A673 (cell line): ENCODE data around the gene UBE2J1. TPM values are rescaled to one million over a fixed set of nuclear protein-coding genes. Genes with fewer than 3 reads are reported as not detected.
"Not testable (repeated sequence)": the region's sequence is repeated elsewhere in the genome, so short reads cannot be mapped to it uniquely, and the experiment has no call there.

Experiments
- BruUV-seq: library from RNA; stranded (reverse); fragments of 400-500 nt; replicated peaks from 2 replicates; lab custom pipeline; 2021; lab: Mats Ljungman, UMichigan
- CTCF ChIA-PET: fragments of 300-600 bp; sonication (Branson Sonifier 250); formaldehyde crosslinking; loops from one replicate; lab custom pipeline; 2022; ENCODE audit warnings: antibody characterized with exemption; lab: Charles Lee
- POLR2A ChIA-PET: fragments of 300-600 bp; sonication (Branson Sonifier 250); formaldehyde crosslinking; loops from one replicate; lab custom pipeline; 2022; ENCODE audit warnings: antibody characterized with exemption; ENCODE audit not compliant: low non-redundant PET; lab: Charles Lee
- DNase-seq: peaks from one replicate; pipeline ENCODE4 v3.0.0-alpha.2; 2015; ENCODE audit warnings: low spot score
- H3K27ac ChIP-seq: fragments of 200-600 bp; sonication (generic); 2 replicates; pipeline ENCODE4 v1.5.1; 2016; ENCODE audit warnings: mixed run types, low read depth, mild to moderate bottlenecking, mixed read lengths, antibody characterized with exemption, low read length; ENCODE audit not compliant: poor library complexity, severe bottlenecking
- H3K27me3 ChIP-seq: fragments of 200-600 bp; sonication (generic); replicated peaks from 2 replicates; pipeline ENCODE4 v1.6.1; 2017; ENCODE audit warnings: mixed run types, low read depth, mild to moderate bottlenecking, mixed read lengths, antibody characterized with exemption, low read length; ENCODE audit not compliant: insufficient read depth, poor library complexity
- H3K36me3 ChIP-seq: fragments of 200-600 bp; sonication (generic); 2 replicates; pipeline ENCODE4 v1.6.1; 2016; ENCODE audit warnings: mixed run types, mild to moderate bottlenecking, mixed read lengths, antibody characterized with exemption, low read length; ENCODE audit not compliant: insufficient read depth, poor library complexity, severe bottlenecking
- H3K4me1 ChIP-seq: fragments of 200-600 bp; sonication (generic); 2 replicates; pipeline ENCODE4 v1.6.1; 2017; ENCODE audit warnings: mixed run types, mild to moderate bottlenecking, mixed read lengths, antibody characterized with exemption, low read length; ENCODE audit not compliant: insufficient read depth, poor library complexity, severe bottlenecking
- H3K4me3 ChIP-seq: fragments of 200-600 bp; sonication (generic); 2 replicates; pipeline ENCODE4 v1.5.1; 2016; ENCODE audit warnings: low read depth, mixed run types, mild to moderate bottlenecking, mixed read lengths, low read length; ENCODE audit not compliant: poor library complexity, severe bottlenecking
- H3K9me3 ChIP-seq: fragments of 200-600 bp; sonication (generic); 2 replicates; pipeline ENCODE4 v1.6.1; 2016; ENCODE audit warnings: mixed run types, low read depth, mild to moderate bottlenecking, mixed read lengths, antibody characterized with exemption, low read length; ENCODE audit not compliant: poor library complexity, severe bottlenecking
- EZH2 ChIP-seq: fragments of 200-600 bp; sonication (generic); IDR thresholded peaks from 2 replicates; pipeline ENCODE4 v1.6.1; 2017; ENCODE audit warnings: borderline replicate concordance, low read depth, mild to moderate bottlenecking, mixed read lengths, antibody characterized with exemption, low read length; ENCODE audit not compliant: poor library complexity, severe bottlenecking
- intact Hi-C: fragments of 100-400 bp; cut with micrococcal nuclease; formaldehyde crosslinking; loops from one replicate; pipeline ENCODE4 v1.10.0; 2022; ENCODE audit not compliant: unreplicated experiment
- total RNA-seq: library from RNA; stranded (reverse); gene quantifications from 2 replicates; pipeline ENCODE4 v1.2.3, GENCODE V29; 2021
- TF ChIP-seq, protein P1 (sequence below): fragments of 300-800, 200-600 bp; sonication (generic); conservative IDR thresholded peaks from 2 replicates; pipeline ENCODE4 v1.5.1; 2017; ENCODE audit warnings: low read depth, mild to moderate bottlenecking, antibody characterized with exemption, low read length, moderate library complexity, mixed read lengths

UBE2J1 gene
- total RNA-seq, 1 experiment from 2014 or later: 36.1 TPM

DNA sequence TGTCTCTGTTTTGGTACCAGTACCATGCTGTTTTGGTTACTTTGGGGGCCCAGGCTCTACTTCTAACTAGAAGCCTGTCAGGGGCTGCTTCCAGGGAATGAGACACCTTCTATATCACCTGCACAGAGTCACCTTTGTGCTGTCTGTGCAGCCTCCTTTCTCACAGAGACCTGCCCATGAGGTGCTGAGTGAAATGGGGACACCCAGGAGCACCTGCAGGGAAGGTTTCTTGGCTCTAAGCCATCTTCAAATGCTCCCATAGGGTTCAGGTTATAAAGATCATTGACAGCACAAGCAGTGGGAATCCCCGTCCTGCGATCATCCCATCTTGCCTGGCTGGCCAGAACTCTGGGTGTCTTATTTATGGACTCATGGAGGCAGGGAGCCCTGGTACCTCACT lies 56.5 kb downstream of the UBE2J1 start:
- intact Hi-C loops: loop anchor here (5.0 kb wide), 1 partner anchor 56 kb away; the partner anchor contains the start of gene UBE2J1
- TF ChIP-seq, protein P1, sequence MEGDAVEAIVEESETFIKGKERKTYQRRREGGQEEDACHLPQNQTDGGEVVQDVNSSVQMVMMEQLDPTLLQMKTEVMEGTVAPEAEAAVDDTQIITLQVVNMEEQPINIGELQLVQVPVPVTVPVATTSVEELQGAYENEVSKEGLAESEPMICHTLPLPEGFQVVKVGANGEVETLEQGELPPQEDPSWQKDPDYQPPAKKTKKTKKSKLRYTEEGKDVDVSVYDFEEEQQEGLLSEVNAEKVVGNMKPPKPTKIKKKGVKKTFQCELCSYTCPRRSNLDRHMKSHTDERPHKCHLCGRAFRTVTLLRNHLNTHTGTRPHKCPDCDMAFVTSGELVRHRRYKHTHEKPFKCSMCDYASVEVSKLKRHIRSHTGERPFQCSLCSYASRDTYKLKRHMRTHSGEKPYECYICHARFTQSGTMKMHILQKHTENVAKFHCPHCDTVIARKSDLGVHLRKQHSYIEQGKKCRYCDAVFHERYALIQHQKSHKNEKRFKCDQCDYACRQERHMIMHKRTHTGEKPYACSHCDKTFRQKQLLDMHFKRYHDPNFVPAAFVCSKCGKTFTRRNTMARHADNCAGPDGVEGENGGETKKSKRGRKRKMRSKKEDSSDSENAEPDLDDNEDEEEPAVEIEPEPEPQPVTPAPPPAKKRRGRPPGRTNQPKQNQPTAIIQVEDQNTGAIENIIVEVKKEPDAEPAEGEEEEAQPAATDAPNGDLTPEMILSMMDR: no peak
- no peak for TF ChIP-seq EZH2

DNA sequence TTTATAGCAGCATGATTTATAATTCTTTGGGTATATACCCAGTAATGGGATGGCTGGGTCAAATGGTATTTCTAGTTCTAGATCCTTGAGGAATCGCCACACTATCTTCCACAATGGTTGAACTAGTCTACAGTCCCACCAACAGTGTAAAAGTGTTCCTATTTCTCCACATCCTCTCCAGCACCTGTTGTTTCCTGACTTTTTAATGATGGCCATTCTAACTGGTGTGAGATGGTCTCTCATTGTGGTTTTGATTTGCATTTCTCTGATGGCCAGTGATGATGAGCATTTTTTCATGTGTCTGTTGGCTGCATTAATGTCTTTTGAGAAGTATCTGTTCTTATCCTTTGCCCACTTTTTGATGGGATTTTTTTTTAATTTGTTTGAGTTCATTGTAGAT lies 57.4 kb downstream of the UBE2J1 start:
- H3K36me3 ChIP-seq, H3K9me3 ChIP-seq, CTCF ChIA-PET, H3K27me3 ChIP-seq, BruUV-seq, DNase-seq, H3K4me3 ChIP-seq, H3K27ac ChIP-seq, POLR2A ChIA-PET: not testable (repeated sequence)
- intact Hi-C loops: loop anchor here (5.0 kb wide), 1 partner anchor 57 kb away; the partner anchor contains the start of gene UBE2J1
- peaks cover 26% of the 10 kb centered on the region for H3K4me1 ChIP-seq

More for the DNA sequence above, 56.5 kb downstream of the UBE2J1 start:
- Histone ChIP-seq H3K27ac (no peak overlapping the region), H3K27me3 (no peaks in the 10 kb centered on the region), H3K4me3 (no peak overlapping the region), H3K9me3 (no peaks in the 10 kb centered on the region), H3K36me3 (no peaks in the 10 kb centered on the region), H3K4me1 (peaks cover 26% of the 10 kb centered on the region)
- CTCF ChIA-PET: no interaction called here
- DNase-seq: no peak
- POLR2A ChIA-PET: no interaction called here
- BruUV-seq: no TSS peak

DNA sequence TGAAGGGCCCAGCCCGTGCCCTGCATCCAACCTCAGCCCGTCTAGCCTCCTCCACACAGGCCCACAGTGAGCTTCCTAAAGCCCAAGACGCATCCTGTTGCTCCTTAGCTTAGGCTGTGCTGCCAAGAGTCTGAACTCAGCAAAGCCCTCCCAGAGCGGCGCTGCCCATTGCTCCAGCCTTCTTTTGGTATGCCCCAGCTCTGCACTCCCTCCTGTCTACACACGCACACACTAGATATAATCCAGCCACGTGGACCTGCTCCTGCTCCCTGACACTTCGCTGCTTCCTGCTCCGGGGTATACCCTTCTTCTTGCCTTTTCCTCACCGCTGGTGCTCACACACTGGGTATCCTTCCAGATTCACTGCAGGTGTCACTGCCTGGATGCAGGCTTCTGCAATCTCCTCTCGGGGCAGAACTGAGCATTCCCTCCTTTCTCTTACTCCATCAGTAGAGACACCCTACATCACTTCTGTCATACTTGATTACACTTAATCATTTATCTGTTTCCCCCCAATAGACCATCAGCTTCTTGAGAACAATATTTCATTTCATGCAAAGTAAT lies 61.2 kb downstream of the UBE2J1 start:
- BruUV-seq: no TSS peak
- intact Hi-C loops: no loop called here

More for the DNA sequence above, 61.2 kb downstream of the UBE2J1 start:
- no peaks in the 10 kb centered on the region for H3K36me3 ChIP-seq
- DNase-seq: no peak
- H3K4me1 ChIP-seq: no peaks in the 10 kb centered on the region
- TF ChIP-seq, protein P1: no peak
- no peak overlapping the region for H3K4me3 ChIP-seq
- H3K27ac ChIP-seq: no peak overlapping the region
- ChIA-PET CTCF (no interaction called here), POLR2A (no interaction called here)
- no peaks in the 10 kb centered on the region for H3K27me3 ChIP-seq
- no peaks in the 10 kb centered on the region for H3K9me3 ChIP-seq
